A172 (cell line): ENCODE data around the gene LIMK1. TPM values are rescaled to one million over a fixed set of nuclear protein-coding genes. Genes with fewer than 3 reads are reported as not detected.
"Not testable (repeated sequence)": the region's sequence is repeated elsewhere in the genome, so short reads cannot be mapped to it uniquely, and the experiment has no call there.

Source experiments
- DNase-seq: peaks from one replicate; pipeline ENCODE4 v3.0.0-alpha.2; 2015; ENCODE audit warnings: low spot score
- total RNA-seq: library from RNA; depleted of rRNA; stranded (reverse); fragments of >200 nt; shearing (Covaris generic); gene quantifications from 2 replicates; pipeline ENCODE4 v1.2.3, GENCODE V29; 2014; rRNA removed

The LIMK1 gene
- total RNA-seq = 104 and 113 TPM in 2 replicates

DNA sequence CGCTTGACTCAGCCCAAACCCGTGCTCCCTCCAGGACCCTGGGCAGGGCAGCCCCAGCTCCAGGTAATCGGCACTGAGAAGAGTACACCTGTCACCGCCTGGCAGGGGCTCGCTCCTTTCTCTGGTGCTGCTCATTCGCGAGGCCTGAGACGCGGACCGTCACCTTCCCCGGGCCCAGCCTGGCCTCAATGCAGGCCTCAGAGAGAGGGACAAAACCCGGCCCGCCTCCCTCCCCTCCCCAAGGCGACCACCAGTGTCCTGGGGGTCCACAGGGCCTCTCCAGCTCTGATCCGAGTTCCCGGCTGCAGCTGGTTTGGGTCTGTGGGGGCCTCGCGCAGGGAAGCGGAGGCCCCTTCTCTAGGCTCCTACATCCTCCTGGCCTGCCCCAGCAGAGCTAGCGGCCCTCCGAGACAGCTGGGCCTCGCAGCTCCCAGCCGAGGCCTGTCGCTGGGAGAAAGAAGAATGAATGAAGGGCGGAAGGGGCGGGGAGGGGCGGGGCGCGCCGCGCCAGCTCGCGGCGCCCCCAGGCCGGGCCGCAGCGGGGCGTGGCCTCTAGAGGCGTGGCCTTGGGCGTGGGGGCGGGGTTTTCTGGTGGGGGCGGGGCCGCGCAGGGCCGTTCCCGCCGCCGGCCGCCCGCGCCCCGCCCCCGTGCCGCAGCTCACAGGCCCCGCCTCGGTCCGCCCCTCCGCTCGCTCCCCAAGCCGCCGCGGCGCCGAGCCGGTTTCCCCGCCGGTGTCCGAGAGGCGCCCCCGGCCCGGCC, at the start of gene LIMK1:
Gene LIMK1, plus strand, starts transcription at position 688 of the 760 bp plus-strand sequence. CDS start 187 bp downstream, outside the sequence.
- DNase-seq = peak; percentile 73

DNA sequence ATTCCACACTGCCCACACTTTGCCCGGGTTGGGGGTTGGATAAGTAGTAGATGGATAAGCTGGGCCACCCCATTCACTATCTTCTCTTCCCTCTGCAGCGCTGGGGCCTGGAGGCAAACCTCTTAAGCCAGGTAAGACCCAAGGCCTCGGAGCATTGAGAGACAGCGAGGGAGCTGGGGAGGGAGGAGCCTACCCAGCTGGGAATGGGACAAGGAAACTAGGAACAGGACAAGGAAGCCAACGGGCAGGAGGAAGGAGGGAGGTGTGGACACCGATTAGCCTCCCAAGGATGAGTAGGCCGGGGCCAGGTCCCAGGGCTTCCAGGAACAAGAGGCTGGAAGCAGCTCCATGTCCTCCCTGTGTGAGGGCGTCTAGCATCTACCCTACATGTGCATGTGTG, 46.0 kb upstream of the LIMK1 start:
- no peak for DNase-seq

DNA sequence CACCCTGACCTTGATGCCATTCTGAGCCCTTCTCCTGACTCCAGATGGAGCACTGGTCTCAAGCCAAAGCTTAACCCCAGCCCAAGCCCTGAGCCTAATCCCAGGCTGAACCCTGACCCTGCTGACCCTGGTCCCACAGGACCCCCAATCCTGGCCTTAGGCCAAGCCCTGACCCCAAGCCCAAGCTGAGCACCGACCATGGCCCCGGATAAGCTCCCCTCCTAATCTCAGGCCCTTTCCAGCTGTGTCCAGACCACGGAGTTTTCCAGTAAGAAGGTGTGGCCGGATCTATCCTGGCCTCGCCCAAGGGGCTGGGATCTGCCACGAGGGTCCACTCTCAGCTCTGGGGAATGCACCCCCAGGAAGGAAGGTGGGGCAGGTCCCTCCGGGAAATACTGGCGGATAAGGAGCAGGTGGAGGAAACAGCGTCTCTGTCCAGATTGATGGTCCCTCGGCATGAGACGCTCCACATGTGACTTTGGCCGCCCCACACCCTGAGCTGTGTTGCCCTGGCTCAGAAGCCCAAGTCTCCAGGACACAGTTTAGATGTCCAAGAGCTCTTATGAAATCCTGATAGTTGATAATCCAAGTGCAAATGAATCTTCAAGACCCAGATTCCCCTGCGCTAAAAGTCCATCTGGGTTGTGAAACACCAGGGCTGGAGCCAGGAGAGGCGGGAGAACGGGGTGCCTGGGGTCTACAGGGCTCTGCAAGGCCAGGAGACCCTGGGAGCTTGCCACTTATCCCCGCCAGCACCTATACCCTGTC, 45.2 kb upstream of the LIMK1 start:
- peak; percentile 61 for DNase-seq

DNA sequence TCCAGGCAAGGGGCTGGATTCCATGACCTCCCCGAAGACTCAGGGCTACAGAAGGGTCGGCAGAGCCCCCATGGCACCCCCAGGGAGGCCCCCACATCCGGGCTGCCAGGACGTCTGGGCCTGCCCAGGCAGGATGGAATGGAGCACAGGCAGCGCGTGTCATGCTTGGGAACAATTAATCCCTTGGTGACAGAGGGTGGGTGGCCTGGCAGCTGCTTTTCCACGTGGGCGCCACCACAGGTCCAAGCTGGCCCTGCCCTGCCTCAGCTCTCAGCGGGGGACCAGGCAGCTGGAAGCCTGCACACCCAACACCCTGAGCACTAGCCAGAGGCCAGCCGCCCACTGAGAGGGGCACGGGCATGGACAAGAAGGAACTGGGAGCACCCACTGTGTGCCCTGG, 44.3 kb upstream of the LIMK1 start:
- peak; percentile 66 for DNase-seq

DNA sequence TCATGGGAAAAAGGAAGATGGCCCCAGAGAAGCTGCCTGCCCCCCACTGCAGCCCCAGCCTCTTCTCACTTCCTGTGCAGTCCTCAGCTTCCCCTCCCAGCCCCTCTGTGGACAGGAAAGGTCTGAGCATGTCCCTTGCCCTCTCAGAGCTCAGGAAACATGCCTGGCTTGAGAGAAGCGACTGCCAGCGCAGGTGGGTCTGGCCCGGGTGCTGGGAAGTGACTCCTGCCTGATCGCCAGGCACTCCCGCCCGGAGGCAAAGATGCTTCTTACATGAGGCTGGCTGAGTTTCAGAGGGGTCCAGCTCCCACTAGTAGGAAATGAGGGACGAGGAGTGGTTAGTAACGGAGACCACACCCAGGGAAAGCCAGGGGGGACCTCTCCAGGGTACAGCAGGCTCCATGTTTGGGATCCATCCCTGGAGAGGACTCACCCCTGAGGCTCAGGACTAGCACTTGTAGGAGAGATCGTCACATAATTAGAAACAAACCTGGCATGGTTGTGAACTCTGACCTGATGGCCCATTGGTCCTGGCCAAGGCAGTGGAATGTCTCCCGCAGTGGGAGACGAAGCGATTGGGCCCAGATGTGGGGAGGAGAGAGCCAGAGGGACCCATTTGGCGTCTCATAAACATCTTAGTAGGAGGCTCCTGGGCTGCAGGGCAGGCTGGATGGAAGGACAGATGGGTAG, 43.4 kb upstream of the LIMK1 start:
- DNase-seq = no peak

DNA sequence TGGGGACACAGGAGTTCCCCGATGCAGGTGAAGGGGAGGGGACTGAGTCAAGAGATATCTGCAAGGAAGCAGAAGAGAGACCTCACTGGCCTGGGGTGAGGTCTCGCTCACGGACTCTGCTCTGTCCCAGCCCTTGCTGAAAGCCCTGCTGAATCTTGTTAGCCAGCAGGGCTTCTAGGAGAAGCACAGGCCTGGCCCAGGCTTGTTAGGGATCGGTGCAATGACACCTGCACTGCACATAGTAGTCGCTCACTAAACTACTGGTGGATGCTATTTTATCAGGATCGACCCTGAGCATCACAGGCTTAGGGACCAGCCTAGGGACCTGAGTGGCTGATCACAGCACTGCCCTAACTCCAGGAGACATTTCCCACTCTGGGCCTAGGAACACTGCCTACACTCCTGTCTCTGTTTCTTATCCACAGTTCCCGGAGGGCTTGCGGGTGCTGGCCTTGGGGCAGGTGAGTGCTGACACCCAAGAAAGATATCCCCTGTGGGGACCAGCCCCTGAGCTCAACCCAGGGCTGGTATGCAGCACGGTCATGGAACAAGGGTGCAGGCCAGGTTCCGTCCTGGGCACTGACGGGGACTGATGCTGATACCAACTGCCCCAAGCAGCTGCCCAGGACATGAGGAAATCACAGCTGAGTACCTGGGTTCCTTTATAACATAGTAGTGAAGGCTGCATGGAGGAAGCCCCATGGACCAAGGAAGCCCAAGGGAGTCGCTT, 42.6 kb upstream of the LIMK1 start:
- DNase-seq = no peak

DNA sequence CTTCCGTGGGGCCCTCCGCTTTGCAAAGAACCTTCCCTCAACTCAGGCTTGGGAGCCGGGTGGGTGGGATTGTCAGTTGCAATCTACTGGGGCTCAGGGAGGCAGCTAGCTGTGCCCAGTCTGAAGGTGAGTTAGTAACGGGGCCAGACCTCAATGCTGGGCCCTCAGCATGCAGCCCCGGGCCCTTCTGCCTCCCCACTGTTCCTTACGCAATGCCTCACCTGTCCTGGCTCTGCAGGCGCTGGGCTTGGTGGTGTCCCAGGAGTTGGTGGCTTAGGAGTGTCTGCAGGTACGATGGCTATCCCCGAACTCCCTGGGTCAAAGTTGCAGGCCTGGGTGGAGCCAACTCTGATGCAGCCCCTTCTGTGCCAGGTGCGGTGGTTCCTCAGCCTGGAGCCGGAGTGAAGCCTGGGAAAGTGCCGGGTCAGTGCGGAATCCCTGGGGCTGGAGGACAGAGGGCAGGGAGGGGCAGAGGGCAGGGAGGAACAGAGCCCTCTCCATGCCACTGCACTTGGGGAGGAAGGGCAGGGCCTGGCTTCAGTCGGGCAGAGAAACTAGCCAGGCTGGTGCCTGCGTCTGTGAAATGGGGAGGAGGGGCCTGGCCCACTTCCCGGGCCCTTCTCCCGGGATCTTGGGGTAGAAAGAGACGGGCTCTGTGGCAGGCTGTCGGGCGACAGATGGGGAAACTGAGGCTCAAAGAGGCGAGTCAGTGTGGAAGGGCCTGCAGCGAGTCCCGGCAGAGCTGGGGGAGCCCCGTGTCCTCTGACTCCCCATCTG, 40.7 kb upstream of the LIMK1 start:
- no peak for DNase-seq

DNA sequence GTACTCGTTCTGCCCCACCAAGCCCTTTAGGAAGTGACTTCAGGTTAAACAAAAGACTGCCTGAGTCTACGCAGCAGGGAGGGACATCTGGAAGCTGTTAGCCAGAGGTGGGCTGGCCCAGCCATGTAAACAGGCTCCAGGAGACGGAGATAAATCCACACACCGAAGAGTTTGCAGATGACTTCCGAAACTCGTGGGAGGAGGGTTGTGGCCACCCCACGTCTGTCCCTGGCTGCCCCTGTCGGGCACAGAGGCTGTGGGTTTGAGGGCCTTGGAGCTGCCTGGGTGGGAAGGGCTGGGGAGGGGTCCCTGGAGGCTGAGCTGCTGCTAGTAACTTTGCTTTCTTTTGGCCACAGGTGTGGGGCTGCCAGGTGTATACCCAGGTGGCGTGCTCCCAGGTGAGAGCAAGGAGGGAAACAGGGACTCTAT, 40.1 kb upstream of the LIMK1 start:
- DNase-seq = peak; percentile 70

DNA sequence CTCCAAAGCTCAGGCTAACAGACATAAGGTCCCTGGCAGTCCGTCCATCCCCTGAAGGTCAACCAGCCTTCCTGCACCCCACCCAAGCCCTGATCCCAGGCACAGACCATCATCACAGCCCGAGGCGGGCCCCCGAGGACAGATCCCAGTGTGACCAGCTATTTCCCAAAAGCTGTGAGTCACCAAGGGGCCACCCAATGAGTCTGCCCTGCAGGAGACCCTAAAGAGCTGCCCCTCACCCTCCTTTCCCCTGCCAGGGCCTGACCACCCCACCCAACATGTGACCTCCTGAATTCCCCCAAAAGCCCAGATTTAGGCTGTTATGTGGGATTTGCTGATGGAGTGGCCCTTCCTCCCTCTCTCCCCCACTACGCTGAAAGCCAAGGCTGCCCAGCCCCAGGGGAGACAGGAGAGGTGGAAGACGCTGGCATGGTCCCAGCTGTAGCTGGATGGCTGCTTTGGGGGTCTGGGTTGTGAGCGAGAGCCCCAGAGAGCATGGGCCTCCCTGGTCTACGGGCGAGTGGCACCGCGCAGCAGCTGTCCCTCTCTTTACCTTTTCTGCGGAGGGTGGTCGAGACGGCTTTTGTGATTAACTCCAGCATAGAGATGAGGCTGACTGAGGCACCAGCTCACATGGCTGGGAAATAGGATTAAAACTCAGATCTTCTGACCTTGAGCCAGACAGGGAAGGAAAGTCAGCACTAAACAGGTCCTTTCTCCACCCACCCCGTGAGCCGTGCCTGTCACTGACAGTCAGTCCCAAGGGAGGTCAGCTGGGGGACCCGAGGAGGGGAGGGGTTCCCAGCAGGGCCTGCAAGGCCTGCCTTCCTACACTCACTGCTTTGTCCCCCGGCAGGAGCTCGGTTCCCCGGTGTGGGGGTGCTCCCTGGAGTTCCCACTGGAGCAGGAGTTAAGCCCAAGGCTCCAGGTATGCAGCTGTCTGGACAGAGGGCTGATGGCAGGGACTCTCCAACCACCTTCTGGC, 38.9 kb upstream of the LIMK1 start:
- DNase-seq = no peak

DNA sequence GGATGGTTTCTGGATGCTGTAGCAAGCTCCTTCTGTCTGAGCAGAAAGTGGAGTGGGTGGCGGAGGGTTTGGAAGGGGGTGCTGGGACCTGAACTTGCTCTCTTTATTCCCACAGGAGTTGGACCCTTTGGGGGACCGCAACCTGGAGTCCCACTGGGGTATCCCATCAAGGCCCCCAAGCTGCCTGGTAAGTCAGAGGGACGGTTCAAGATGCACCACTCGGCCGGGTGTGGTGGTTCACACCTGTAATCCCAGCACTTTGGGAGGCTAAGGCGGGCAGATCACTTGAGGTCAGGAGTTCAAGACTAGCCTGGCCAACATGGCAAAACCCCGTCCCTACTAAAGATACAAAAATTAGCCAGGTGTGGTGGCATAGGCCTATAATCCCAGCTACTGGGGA, 37.0 kb upstream of the LIMK1 start:
- not testable (repeated sequence) for DNase-seq

DNA sequence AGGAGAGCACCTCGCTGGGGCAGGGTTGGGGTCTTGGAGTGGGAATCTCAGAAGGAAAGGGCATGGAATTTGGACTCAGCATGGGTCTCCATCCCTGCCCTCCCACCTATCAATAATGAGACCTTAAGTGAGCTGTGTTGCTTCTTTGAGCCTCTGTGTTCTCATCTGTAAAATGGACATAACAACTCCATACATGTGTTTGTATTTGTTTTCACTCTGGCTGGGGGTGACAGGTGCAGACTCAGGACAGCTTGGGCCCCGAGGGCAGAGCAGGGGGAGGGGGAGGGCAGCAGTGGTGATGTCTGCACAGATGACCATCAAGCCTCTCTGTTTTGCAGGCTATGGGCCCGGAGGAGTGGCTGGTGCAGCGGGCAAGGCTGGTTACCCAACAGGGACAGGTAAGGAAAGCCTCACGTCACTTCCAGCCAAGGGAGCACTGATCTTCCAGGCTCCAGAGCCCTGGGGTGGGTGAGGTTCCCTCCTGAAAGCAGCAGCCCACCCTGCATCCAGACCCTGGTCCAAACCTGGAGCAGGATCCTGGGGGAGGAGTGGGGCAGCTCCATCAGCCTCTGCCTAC, 35.7 kb upstream of the LIMK1 start:
- no peak for DNase-seq

DNA sequence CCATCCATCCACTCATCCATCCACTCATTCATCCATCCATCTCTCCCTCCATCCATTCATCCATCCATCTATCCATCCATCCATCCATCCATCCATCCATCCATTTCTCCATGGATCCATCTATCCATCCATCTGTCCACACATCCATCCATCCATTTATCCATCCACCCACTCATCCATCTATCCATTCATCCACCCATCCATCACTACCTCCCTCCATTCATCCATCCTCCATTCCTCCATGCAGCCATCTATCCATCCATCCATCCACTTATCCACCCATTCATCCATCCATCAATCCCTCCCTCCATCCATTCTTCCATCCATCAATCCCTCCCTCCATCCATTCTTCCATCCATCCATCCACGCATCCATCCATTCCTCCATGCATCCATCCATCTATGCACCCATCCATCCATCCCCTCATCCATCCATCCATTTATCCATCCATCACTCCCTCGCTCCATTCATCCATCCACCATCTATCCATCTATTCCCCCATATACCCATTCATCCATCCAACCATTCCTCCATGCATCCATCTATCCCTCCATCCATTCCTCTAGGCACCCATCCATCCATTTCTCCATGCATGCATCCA, 34.5 kb upstream of the LIMK1 start:
- no peak for DNase-seq

DNA sequence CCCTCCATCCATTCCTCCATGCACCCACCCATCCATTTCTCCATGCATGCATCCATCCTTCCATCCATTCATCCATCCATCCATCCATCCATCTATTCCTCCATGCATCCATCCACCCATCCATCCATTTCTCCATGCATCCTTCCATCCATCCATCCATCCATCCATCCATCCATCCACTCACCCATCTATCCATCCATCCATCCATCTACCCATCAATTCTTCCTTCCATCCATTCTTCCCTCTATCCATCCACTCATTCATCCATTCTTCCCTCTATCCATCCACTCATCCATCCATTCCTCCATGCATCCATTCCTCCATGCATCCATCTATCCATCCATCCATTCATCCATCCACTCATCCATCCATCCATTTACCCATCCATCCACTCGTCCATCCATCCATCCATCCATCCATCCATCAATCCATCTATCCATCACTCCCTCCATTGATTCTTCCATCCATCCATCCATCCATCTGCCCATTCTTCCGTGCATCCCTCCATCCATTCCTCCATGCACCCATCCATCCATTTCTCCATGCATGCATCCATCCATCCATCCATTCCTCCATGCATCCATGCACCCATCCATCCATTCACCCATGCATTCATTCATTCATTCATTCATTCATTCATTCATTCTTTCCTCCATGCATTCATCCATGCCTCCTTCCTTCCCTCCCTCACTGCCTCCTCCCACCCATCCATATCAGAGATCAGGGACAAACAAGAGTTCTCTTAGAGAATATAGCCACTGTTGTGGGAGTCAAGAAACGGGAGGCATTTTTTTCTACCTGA, 33.4 kb upstream of the LIMK1 start:
- no peak for DNase-seq

DNA sequence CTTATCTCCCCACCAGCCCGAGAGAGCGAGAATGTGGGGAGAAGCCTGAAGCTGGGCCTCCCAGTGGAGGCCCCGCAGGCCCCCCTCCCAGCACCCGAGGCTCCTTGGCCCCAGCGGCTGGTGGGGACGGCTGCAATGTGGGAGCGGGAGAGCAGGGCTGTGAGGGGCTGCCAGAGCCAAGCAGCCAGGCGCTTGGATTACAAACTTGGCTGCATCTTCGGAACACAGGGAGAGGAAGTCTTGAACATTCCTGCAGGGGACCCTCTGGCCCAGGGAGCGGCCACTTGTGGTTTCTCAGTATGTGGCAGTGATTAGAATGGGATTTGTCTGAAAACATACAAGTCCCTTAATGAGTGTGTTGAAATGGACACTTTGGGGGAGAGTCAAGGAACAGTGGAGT, 32.4 kb upstream of the LIMK1 start:
- no peak for DNase-seq

DNA sequence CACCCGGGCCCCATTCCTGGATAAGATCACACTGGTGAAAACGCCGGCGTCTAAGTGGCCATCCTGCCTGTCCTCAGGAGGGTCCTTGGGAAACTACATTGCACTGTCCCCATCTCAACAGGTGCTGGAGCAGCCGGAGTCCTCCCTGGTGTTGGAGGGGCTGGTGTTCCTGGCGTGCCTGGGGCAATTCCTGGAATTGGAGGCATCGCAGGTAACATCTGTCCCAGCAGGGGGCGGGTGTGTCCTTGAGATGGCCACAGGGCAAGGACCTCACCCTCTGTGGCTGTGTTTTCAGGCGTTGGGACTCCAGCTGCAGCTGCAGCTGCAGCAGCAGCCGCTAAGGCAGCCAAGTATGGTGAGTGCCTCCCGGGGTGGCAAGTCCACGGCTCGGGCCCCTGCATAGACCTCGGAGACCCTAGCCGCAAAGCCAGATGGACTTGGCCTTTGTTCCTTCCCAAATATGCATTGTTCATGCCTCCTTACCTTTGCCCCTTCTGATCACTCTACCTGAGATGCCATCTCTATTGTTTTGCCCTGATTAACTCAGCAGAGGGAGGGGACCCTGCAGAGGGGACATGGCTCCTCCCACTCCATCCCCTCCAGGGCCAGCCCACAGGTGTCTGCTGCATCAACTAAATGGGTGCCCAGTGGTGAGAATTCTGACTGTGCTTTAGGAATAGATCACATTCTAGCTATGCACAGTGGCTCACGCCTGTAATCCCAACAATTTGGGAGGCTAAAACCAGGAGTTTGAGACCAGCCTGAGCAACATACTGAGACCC, 31.8 kb upstream of the LIMK1 start:
- peak; percentile 67 for DNase-seq

DNA sequence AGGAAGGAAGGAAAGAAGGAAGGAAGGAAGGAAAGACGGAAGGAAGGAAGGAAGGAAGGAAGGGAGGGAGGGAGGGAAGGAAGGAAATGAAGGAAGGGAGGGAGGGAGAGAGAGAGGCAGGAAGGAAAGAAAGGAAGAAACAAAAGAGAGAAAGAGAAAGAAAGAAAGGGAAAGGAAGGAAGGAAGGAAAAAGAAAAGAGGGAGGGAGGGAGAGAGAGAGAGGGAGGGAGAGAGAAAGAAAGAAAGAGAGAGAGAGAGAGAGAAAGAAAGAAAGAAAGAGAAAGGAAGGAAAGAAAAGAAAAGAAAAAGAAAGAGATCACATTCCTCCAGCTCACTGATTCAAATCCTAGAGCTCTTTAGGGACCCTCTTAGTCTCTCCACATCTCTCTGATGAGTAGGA, 31.0 kb upstream of the LIMK1 start:
- no peak for DNase-seq

DNA sequence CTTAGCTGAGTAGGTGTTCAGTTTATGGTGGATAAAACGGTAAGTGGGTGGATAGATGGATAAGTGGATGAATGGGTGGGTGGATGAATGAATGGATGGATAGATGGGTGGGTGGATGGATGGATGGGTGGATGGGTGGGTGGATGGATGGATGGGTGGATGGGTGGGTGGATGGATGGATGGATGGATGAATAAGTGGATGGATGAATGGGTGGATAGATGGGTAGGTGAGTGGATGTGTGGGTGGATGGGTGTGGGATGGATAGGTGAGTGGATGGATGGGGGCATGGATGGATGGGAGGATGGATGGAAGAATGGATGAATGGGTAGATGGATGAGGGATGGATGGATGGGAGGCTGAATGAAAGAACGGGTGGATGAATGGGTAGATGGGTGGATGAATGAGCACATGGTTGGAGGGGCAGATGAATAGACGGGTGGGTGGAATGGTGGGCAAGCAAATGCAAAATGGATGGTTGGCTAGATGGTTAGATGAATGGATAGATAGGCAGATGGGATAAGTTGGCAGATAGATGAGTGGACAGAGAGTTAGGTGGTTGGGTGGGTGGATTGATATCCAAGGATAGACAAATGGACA, 29.9 kb upstream of the LIMK1 start:
- no peak for DNase-seq
